GM08714 (cell line): ENCODE data around the gene EEIG2.

Experiments used
- H3K4me3 ChIP-seq: fragments of 200-500 bp; sonication (Bioruptor generic); 2 replicates; pipeline ENCODE4 v1.5.1; 2014; ENCODE audit warnings: mild to moderate bottlenecking, low read length, inconsistent platforms
- ZNF274 ChIP-seq: IDR thresholded peaks from 2 replicates; pipeline ENCODE4 v1.6.1; 2012; ENCODE audit warnings: mild to moderate bottlenecking, low read depth, low read length

The EEIG2 gene

GRCh38 chr1:108585313-108585712 is 25.4 kb downstream of the EEIG2 start:
- no peak overlapping the region for H3K4me3 ChIP-seq
- TF ChIP-seq ZNF274: no peak

- H3K4me3 ChIP-seq: no peak overlapping the region
- TF ChIP-seq ZNF274: no peak
These were observed 30.5 kb downstream of the EEIG2 start for GRCh38 chr1:108590441-108590840.

DNA sequence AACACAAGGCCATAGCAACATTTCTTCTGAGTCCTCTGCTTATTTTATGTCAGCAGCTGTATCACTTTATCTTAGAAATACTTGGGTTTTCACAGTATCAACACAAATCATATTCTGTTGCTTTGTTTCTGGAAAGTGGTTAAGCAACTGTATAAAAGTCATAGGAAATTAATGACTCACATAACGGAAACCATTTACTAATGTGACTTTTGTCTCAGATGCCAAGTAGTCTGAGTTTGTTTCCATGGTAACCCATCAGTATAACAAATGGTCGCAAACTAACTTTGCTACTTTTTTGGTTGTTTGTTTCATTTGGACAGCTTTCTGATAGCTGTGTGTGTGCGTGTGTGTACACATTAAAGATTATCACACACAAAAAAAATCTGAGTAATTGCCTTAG is 31.1 kb downstream of the EEIG2 start:
- TF ChIP-seq ZNF274: no peak
- H3K4me3 ChIP-seq: no peak overlapping the region

DNA sequence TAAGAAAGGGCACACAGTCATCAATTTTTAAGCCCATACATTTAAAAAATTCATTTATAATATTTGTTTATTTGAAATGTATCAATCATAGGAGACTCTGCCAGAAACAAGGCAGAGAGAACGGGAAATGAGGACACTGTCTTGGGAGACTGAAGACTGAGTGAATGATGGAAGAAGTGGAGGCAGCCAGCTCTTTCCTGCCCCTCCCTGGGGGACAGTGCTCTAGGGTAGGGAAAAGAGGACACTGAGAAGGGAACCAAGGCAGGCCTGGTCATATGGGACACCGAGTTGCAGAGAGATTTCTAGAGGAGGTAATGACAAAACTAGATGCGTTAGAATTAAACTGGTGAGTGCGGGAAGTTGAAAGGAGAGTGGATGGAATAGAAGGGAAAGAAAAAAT is 31.6 kb downstream of the EEIG2 start:
- no peak overlapping the region for H3K4me3 ChIP-seq
- TF ChIP-seq ZNF274: no peak

GRCh38 chr1:108592030-108592759 is 32.3 kb downstream of the EEIG2 start:
- no peak for TF ChIP-seq ZNF274
- H3K4me3 ChIP-seq: no peak overlapping the region

GRCh38 chr1:108593448-108593847 is 33.5 kb downstream of the EEIG2 start:
- no peak overlapping the region for H3K4me3 ChIP-seq
- TF ChIP-seq ZNF274: no peak

- no peak for TF ChIP-seq ZNF274
- H3K4me3 ChIP-seq: no peak overlapping the region
These were observed 35.6 kb downstream of the EEIG2 start for GRCh38 chr1:108595507-108595906.

- H3K4me3 ChIP-seq: no peak overlapping the region
- no peak for TF ChIP-seq ZNF274
These were observed 37.1 kb downstream of the EEIG2 start for GRCh38 chr1:108597041-108597440.

DNA sequence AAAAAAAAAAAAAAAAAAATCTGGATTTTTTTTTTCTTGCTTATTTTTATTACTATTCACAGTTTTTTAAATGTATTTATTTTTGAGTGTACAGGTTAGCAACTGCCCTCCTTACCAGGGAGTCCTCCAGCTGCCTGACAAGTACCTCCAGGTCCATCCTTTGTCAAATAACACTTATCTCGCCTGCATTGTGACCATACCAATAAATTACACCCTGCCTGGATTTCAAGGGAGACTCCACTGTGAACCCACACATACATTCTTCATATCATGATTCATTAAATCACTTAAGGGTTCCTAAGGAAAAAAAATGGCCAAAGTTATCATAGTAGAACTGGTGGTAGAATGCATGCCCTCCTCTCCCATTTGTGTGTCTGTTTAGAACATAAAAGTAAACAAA is 38.4 kb downstream of the EEIG2 start:
- H3K4me3 ChIP-seq: no peak overlapping the region
- TF ChIP-seq ZNF274: no peak

DNA sequence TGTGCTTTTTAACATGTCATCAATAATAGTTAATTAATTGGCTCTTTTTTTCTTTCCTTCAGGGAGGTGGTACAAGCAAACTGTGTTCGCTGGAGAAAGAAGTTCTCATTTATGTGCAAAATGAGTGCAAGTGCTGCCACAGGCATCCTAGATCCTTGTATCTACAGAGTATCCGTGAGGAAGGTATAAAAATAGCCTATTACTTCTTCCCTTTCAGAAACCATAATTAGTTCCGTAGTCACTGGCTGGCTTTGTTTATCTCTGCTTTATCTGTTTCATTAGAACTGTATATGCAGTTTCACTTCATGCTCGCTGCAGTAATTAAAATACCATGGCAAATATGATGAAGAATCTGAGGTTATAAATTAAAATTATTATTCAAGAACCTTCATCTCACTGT is 40.6 kb downstream of the EEIG2 start:
- TF ChIP-seq ZNF274: no peak
- H3K4me3 ChIP-seq: no peak overlapping the region

DNA sequence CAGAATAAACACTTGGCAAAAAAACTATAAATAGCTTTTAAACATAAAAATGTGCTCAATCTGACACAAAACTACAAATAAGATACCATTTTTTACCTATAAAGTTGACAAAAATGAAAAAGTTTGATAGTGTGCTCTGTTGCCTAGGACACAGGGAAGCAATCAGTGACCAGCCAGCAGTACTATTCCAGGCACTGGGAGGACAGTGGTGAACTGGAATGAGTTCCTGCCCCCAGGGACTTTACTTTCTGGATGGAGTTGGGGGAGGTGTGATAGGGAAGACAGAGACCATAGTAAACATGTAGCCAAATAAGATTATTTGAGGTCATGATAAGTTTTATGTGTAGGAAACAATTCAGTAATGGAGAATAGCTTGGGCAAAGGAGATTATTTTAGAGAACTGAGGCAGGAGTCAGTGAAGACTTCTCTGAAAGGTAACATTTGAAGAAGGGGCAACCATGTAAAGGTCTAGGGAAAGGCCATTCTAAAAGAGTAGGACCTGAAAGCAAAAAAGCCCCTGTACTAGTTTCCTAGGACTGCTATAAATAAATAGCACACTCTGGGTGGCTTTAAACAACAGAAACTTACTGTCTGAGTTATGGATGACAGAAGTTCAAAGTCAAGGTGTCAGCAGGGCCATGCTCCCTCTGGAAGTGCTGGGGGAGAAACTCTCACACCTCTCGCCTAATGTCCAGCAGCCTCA is 42.0 kb downstream of the EEIG2 start:
- no peak overlapping the region for H3K4me3 ChIP-seq
- no peak for TF ChIP-seq ZNF274

- no peak for TF ChIP-seq ZNF274
- no peak overlapping the region for H3K4me3 ChIP-seq
These were observed 45.7 kb downstream of the EEIG2 start for GRCh38 chr1:108605633-108606032.

GRCh38 chr1:108606478-108606877 is 46.6 kb downstream of the EEIG2 start:
- no peak for TF ChIP-seq ZNF274

GRCh38 chr1:108609483-108610049 is 49.7 kb downstream of the EEIG2 start:
- TF ChIP-seq ZNF274: no peak
- H3K4me3 ChIP-seq: no peak overlapping the region

More at GRCh38 chr1:108606478-108606877, 46.6 kb downstream of the EEIG2 start:
- H3K4me3 ChIP-seq: no peak overlapping the region
